H1 (cell line): ENCODE measurements around the gene SLC27A4.

Source experiments
- EP300 ChIP-seq, 2 experiments: IDR thresholded peaks; 1 replicate in 1 of 2; 2 replicates in 1 of 2; pipeline ENCODE4 v1.6.1; 2011 to 2012; ENCODE audit warnings: low read depth in 2 of 2, low read length in 2 of 2, mild to moderate bottlenecking in 2 of 2, borderline replicate concordance in 1 of 2, inconsistent platforms in 1 of 2, moderate library complexity in 1 of 2
- FOSL1 ChIP-seq: IDR thresholded peaks from 2 replicates; pipeline ENCODE4 v1.6.1; 2011; ENCODE audit warnings: mild to moderate bottlenecking, low read depth, low read length, moderate library complexity; ENCODE audit not compliant: insufficient read depth
- GABPA ChIP-seq: IDR thresholded peaks from 2 replicates; pipeline ENCODE4 v1.6.1; 2011; ENCODE audit warnings: mild to moderate bottlenecking, low read length, moderate library complexity, borderline replicate concordance; ENCODE audit not compliant: insufficient read depth
- POLR2A ChIP-seq, 2 experiments: IDR thresholded peaks; 1 replicate in 1 of 2; 2 replicates in 1 of 2; pipeline ENCODE4 v1.6.1; 2011; ENCODE audit warnings: low read depth in 2 of 2, low read length in 2 of 2, mild to moderate bottlenecking in 2 of 2; ENCODE audit errors: control extremely low read depth in 1 of 2
- POLR2AphosphoS5 ChIP-seq: IDR thresholded peaks from 2 replicates; pipeline ENCODE4 v1.6.1; 2011; ENCODE audit warnings: low read depth, low read length
- RFX5 ChIP-seq: IDR thresholded peaks from 2 replicates; pipeline ENCODE4 v1.6.1; 2011; ENCODE audit warnings: low read depth, low read length, improper control_type of control experiment, borderline replicate concordance
- YY1 ChIP-seq: IDR thresholded peaks from 2 replicates; pipeline ENCODE4 v1.6.1; 2011; ENCODE audit warnings: low read depth, mild to moderate bottlenecking, low read length
- TF ChIP-seq, protein P1 (sequence below), 3 experiments: IDR thresholded peaks; 1 replicate in 2 of 3; 2 replicates in 1 of 3; pipeline versions ENCODE4 v1.5.1 to v1.6.1; 2011; ENCODE audit warnings: low read length in 3 of 3, mild to moderate bottlenecking in 3 of 3, inconsistent platforms in 2 of 3, low read depth in 1 of 3, moderate library complexity in 1 of 3; ENCODE audit not compliant: insufficient read depth in 1 of 3; ENCODE audit errors: control extremely low read depth in 1 of 3

DNA sequence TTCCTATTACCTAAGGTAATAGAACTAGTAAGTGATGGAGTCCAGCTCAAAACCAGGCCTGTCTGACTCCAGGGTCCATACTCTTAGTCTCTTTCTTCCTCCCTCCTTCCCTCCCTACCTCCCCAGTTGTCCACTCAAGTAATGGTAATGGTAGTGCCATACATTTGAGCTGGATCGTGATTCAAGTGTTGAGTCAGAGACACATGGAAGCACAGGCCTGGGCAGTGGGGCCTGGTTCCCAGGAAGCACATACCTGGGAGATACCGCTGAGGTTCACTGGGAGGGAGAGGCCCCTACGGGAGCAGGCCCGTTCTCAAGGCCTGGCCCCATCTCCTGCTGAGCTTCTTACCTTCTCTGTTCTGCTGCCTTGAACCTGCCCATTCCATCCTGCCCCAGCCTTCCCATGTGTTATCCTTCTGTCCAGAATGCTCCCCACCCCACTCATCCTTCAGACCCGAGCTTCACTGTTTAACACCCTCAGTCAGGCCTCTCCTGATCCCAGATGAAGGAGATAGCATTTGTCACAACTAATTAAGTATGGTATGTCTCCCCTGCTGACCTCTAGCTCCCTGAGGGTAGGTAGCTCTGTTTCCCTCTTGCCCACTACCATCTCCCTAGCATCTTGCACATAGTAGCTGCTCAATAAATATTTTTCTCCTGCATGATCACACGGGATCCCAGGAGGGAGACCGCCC, 44.6 kb downstream of the SLC27A4 start:
- TF ChIP-seq FOSL1 (no peak), YY1 (no peak), POLR2A (IDR thresholded peaks at IDR 0.05; ENCODE audit: control extremely low read depth in 1 of 2, low read depth in 2 of 2, low read length in 2 of 2) (no peak), POLR2AphosphoS5 (no peak), RFX5 (no peak), GABPA (no peak), EP300 (IDR thresholded peaks at IDR 0.05; ENCODE audit: borderline replicate concordance in 1 of 2, low read depth in 2 of 2, low read length in 2 of 2) (no peak)
- TF ChIP-seq, protein P1, sequence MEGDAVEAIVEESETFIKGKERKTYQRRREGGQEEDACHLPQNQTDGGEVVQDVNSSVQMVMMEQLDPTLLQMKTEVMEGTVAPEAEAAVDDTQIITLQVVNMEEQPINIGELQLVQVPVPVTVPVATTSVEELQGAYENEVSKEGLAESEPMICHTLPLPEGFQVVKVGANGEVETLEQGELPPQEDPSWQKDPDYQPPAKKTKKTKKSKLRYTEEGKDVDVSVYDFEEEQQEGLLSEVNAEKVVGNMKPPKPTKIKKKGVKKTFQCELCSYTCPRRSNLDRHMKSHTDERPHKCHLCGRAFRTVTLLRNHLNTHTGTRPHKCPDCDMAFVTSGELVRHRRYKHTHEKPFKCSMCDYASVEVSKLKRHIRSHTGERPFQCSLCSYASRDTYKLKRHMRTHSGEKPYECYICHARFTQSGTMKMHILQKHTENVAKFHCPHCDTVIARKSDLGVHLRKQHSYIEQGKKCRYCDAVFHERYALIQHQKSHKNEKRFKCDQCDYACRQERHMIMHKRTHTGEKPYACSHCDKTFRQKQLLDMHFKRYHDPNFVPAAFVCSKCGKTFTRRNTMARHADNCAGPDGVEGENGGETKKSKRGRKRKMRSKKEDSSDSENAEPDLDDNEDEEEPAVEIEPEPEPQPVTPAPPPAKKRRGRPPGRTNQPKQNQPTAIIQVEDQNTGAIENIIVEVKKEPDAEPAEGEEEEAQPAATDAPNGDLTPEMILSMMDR (IDR thresholded peaks at IDR 0.05; ENCODE audit: control extremely low read depth in 1 of 3, insufficient read depth in 1 of 3, low read depth in 1 of 3, low read length in 3 of 3): no peak
